Measurements from ENCODE around the gene NMT1.

DNA sequence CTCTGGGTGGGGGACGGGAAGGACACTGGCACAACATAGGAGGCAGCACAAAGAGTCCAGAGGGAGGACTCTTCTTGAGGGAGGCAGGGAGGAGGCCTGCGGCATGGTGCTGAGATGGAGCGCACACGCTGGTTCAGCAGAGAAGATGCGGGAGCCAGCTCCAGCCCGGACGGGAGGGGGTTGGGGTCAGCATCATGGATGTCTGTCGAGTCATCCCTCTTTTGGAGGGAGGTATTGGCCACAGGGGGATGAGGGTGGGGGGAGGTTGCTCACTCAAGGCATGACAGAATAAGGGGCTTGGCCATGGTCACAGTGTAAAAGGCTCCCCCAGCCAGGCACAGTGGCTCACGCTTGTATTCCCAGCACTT lies 29.0 kb upstream of the NMT1 start:
- TF ChIP-seq, protein P1, sequence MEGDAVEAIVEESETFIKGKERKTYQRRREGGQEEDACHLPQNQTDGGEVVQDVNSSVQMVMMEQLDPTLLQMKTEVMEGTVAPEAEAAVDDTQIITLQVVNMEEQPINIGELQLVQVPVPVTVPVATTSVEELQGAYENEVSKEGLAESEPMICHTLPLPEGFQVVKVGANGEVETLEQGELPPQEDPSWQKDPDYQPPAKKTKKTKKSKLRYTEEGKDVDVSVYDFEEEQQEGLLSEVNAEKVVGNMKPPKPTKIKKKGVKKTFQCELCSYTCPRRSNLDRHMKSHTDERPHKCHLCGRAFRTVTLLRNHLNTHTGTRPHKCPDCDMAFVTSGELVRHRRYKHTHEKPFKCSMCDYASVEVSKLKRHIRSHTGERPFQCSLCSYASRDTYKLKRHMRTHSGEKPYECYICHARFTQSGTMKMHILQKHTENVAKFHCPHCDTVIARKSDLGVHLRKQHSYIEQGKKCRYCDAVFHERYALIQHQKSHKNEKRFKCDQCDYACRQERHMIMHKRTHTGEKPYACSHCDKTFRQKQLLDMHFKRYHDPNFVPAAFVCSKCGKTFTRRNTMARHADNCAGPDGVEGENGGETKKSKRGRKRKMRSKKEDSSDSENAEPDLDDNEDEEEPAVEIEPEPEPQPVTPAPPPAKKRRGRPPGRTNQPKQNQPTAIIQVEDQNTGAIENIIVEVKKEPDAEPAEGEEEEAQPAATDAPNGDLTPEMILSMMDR (IDR thresholded peaks at IDR 0.05): no peak
- no peak for TF ChIP-seq POLR2A (IDR thresholded peaks at IDR 0.05)

Data from suprapubic skin (tissue), 3 donors.